Muscle layer of duodenum (tissue), 2 donors: ENCODE data around the gene CABP5.
"Not testable (repeated sequence)": the region's sequence is repeated elsewhere in the genome, so short reads cannot be mapped to it uniquely, and the experiment has no call there.

Experiments used
- H3K27ac ChIP-seq: one replicate; pipeline ENCODE4 v1.7.0; 2013; ENCODE audit warnings: mild to moderate bottlenecking, low read length
- H3K27me3 ChIP-seq: one replicate; pipeline ENCODE4 v1.7.0; 2013; ENCODE audit warnings: low read depth, mild to moderate bottlenecking, control low read depth, low read length
- H3K36me3 ChIP-seq, 2 donors: one replicate each; pipeline ENCODE4 v1.7.0; 2013; ENCODE audit warnings: low read length in 2 of 2, control low read depth in 1 of 2, mild to moderate bottlenecking in 1 of 2; ENCODE audit not compliant: insufficient read depth in 2 of 2, control insufficient read depth in 1 of 2
- H3K4me1 ChIP-seq, 2 donors: one replicate each; pipeline ENCODE4 v1.7.0; 2013; ENCODE audit warnings: low read length in 2 of 2, mild to moderate bottlenecking in 2 of 2, control low read depth in 1 of 2, moderate library complexity in 1 of 2; ENCODE audit not compliant: insufficient read depth in 2 of 2, control insufficient read depth in 1 of 2
- H3K4me3 ChIP-seq, 2 donors: one replicate each; pipeline ENCODE4 v1.7.0; 2013; ENCODE audit warnings: low read length in 2 of 2, low read depth in 1 of 2, mild to moderate bottlenecking in 1 of 2
- H3K9me3 ChIP-seq, 2 donors: one replicate each; pipeline ENCODE4 v1.7.0; 2013; ENCODE audit warnings: low read length in 2 of 2, control low read depth in 1 of 2, mild to moderate bottlenecking in 1 of 2; ENCODE audit not compliant: control insufficient read depth in 1 of 2
- donor health status: healthy.

The CABP5 gene

GRCh38 chr19:48043675-48044258 lies at the start of gene CABP5:
Gene CABP5 (minus strand): TSS chr19:48044079. CDS start chr19:48043922, 157 bp downstream.
- Histone ChIP-seq H3K9me3 (no peaks in the 10 kb centered on the region), H3K4me1 (no peaks in the 10 kb centered on the region), H3K4me3 (no peak within 1 kb of the TSS), H3K27ac (no peak within 1 kb of the TSS), H3K27me3 (no peaks in the 10 kb centered on the region), H3K36me3 (peaks cover 0 to 15% of the 10 kb centered on the region in 2 donors)

GRCh38 chr19:48091111-48091718 lies 47.3 kb upstream of the CABP5 start:
- H3K4me3 ChIP-seq, H3K4me1 ChIP-seq, H3K27ac ChIP-seq, H3K27me3 ChIP-seq, H3K9me3 ChIP-seq: not testable (repeated sequence)
- peaks cover 14 to 32% of the 10 kb centered on the region in 2 donors for H3K36me3 ChIP-seq

GRCh38 chr19:48090281-48090802 lies 46.5 kb upstream of the CABP5 start:
- Histone ChIP-seq H3K4me1 (no peaks in the 10 kb centered on the region), H3K27me3 (no peaks in the 10 kb centered on the region), H3K27ac (no peak overlapping the region), H3K36me3 (peaks cover 10 to 24% of the 10 kb centered on the region in 2 donors), H3K4me3 (no peak overlapping the region), H3K9me3 (peaks cover 4 to 8% of the 10 kb centered on the region in 2 donors)

- not testable (repeated sequence) for H3K27ac ChIP-seq, H3K4me1 ChIP-seq, H3K4me3 ChIP-seq, H3K9me3 ChIP-seq, H3K27me3 ChIP-seq
- H3K36me3 ChIP-seq: peaks cover 3 to 12% of the 10 kb centered on the region in 2 donors
Observed at GRCh38 chr19:48088991-48089390, 45.1 kb upstream of the CABP5 start.

GRCh38 chr19:48085904-48086864 lies 42.3 kb upstream of the CABP5 start:
- no peak overlapping the region for H3K4me3 ChIP-seq
- no peaks in the 10 kb centered on the region for H3K9me3 ChIP-seq
- no peak overlapping the region for H3K27ac ChIP-seq
- H3K4me1 ChIP-seq: no peaks in the 10 kb centered on the region
- no peaks in the 10 kb centered on the region for H3K36me3 ChIP-seq
- no peaks in the 10 kb centered on the region for H3K27me3 ChIP-seq

- H3K4me1 ChIP-seq: no peaks in the 10 kb centered on the region
- H3K27ac ChIP-seq: no peak overlapping the region
Observed at GRCh38 chr19:48085076-48085475, 41.2 kb upstream of the CABP5 start.

GRCh38 chr19:48081106-48081505 lies 37.2 kb upstream of the CABP5 start:
- no peaks in the 10 kb centered on the region for H3K4me1 ChIP-seq
- H3K27me3 ChIP-seq: no peaks in the 10 kb centered on the region
- H3K27ac ChIP-seq: no peak overlapping the region
- H3K9me3 ChIP-seq: no peaks in the 10 kb centered on the region
- peaks cover 0 to 8% of the 10 kb centered on the region in 2 donors for H3K36me3 ChIP-seq
- H3K4me3 ChIP-seq: no peak overlapping the region

More at GRCh38 chr19:48085076-48085475, 41.2 kb upstream of the CABP5 start:
- no peaks in the 10 kb centered on the region for H3K9me3 ChIP-seq
- H3K4me3 ChIP-seq: no peak overlapping the region
- H3K27me3 ChIP-seq: no peaks in the 10 kb centered on the region
- no peaks in the 10 kb centered on the region for H3K36me3 ChIP-seq

GRCh38 chr19:48070177-48070769 lies 26.4 kb upstream of the CABP5 start:
- not testable (repeated sequence) for H3K9me3 ChIP-seq, H3K4me1 ChIP-seq, H3K27ac ChIP-seq, H3K27me3 ChIP-seq, H3K4me3 ChIP-seq
- peaks cover 0 to 42% of the 10 kb centered on the region in 2 donors for H3K36me3 ChIP-seq

GRCh38 chr19:48069435-48069834 lies 25.6 kb upstream of the CABP5 start:
- Histone ChIP-seq H3K9me3 (no peaks in the 10 kb centered on the region), H3K27ac (no peak overlapping the region), H3K4me1 (no peaks in the 10 kb centered on the region), H3K4me3 (no peak overlapping the region), H3K36me3 (peaks cover 0 to 39% of the 10 kb centered on the region in 2 donors), H3K27me3 (no peaks in the 10 kb centered on the region)

- Histone ChIP-seq H3K36me3 (peaks cover 0 to 35% of the 10 kb centered on the region in 2 donors), H3K9me3 (no peaks in the 10 kb centered on the region), H3K27me3 (no peaks in the 10 kb centered on the region), H3K27ac (no peak overlapping the region), H3K4me1 (no peaks in the 10 kb centered on the region), H3K4me3 (no peak overlapping the region)
Observed at GRCh38 chr19:48064509-48064908, 20.6 kb upstream of the CABP5 start.
